K562 (cell line): ENCODE measurements around the gene GRWD1. TPM values are rescaled to one million over a fixed set of nuclear protein-coding genes. Genes with fewer than 3 reads are reported as not detected.

ENCODE experiments used
- BRD9 ChIP-seq: fragments of 450-650 bp; IDR thresholded peaks from 2 replicates; pipeline ENCODE4 v1.6.1; 2018; ENCODE audit warnings: low read depth; ENCODE audit not compliant: partially characterized antibody
- CHCHD3 ChIP-seq: fragments of 250-450 bp; sonication (Bioruptor Pico); IDR thresholded peaks from 2 replicates; pipeline ENCODE4 v2.1.2; 2022; ENCODE audit warnings: mild to moderate bottlenecking
- DACH1 ChIP-seq: fragments of 450-650 bp; IDR thresholded peaks from 2 replicates; pipeline ENCODE4 v1.6.1; 2018; ENCODE audit not compliant: partially characterized antibody
- E2F8 ChIP-seq: fragments of 450-650 bp; IDR thresholded peaks from 2 replicates; pipeline ENCODE4 v1.7.1; 2018; ENCODE audit warnings: mild to moderate bottlenecking, low read depth; ENCODE audit not compliant: partially characterized antibody
- HDAC2 ChIP-seq: fragments of 450-650 bp; IDR thresholded peaks from 2 replicates; pipeline ENCODE4 v1.6.1; 2016; ENCODE audit warnings: mild to moderate bottlenecking
- KDM1A ChIP-seq, 2 experiments: fragments of 450-650 bp; IDR thresholded peaks; 2 replicates each; pipeline ENCODE4 v1.6.1; 2016; ENCODE audit warnings: mild to moderate bottlenecking in 2 of 2
- MBD2 ChIP-seq: sonication (generic); IDR thresholded peaks from 2 replicates; pipeline ENCODE4 v1.6.1; 2016; ENCODE audit warnings: low read depth, borderline replicate concordance
- MYBL2 ChIP-seq, 2 experiments: fragments of 450-650 bp in 1 of 2; sonication (generic) in 1 of 2; formaldehyde crosslinking in 1 of 2; IDR thresholded peaks; 2 replicates each; pipeline versions ENCODE4 v1.6.1 to v1.8.1; 2017 to 2022; ENCODE audit warnings: borderline replicate concordance in 1 of 2, inconsistent platforms in 1 of 2, low read depth in 1 of 2, mild to moderate bottlenecking in 1 of 2, missing genetic modification reagents in 1 of 2, moderate library complexity in 1 of 2
- SREBF1 ChIP-seq: fragments of 150-350 bp; IDR thresholded peaks from 2 replicates; pipeline ENCODE4 v1.6.1; 2014; ENCODE audit warnings: antibody characterized with exemption, low read depth, low read length, borderline replicate concordance
- ZNF444 ChIP-seq: fragments of 250-450 bp; sonication (Bioruptor Pico); IDR thresholded peaks from 2 replicates; pipeline ENCODE4 v1.4.0; 2020; ENCODE audit warnings: mild to moderate bottlenecking, moderate library complexity
- ZNF780A ChIP-seq: fragments of 250-450 bp; sonication (Bioruptor Pico); IDR thresholded peaks from 2 replicates; pipeline ENCODE4 v1.5.0; 2021; ENCODE audit warnings: mild to moderate bottlenecking
- polyA plus RNA-seq, 8 experiments: library from polyadenylated mRNA; depleted of rRNA in 4 of 8; stranded (reverse) in 5 of 8; unstranded in 3 of 8; fragments of >200 nt; fragmentation: Nextera tagmentation in 2 of 8; fragmentation: Illumina TruSeq in 1 of 8; extraction: Ambion mirVana in 2 of 8; extraction: Trizol in 1 of 8; gene quantifications; 2 replicates each; pipeline versions ENCODE4 v1.2.1 to v1.2.3, GENCODE V29; 2011 to 2014; ENCODE audit warnings: inconsistent platforms in 1 of 8, missing spikeins in 1 of 8
- total RNA-seq, 7 experiments: library from RNA; depleted of rRNA in 6 of 7; stranded (reverse); fragments of >200 nt in 6 of 7; fragmentation: Illumina TruSeq in 2 of 7; extraction: Trizol in 2 of 7; gene quantifications; 2 replicates each; pipeline versions ENCODE4 v1.2.1 to v1.2.3, GENCODE V29; 2011 to 2021; ENCODE audit warnings: low replicate concordance in 1 of 7
- TF ChIP-seq, protein P1 (sequence below): sonication (generic); formaldehyde crosslinking; IDR thresholded peaks from 2 replicates; pipeline ENCODE4 v1.8.0; 2023; ENCODE audit warnings: mild to moderate bottlenecking, missing genetic modification reagents
- TF ChIP-seq, protein P2 (sequence below): fragments of 450-650 bp; IDR thresholded peaks from 2 replicates; pipeline ENCODE4 v1.6.1; 2014; ENCODE audit warnings: low read depth, mild to moderate bottlenecking, moderate library complexity, borderline replicate concordance
- TF ChIP-seq, protein P3 (sequence below): sonication (generic); formaldehyde crosslinking; IDR thresholded peaks from 2 replicates; pipeline ENCODE4 v1.8.1; 2023; ENCODE audit warnings: mild to moderate bottlenecking, missing genetic modification reagents
- TF ChIP-seq, protein P4 (sequence below): fragments of 450-650 bp; IDR thresholded peaks from 2 replicates; pipeline ENCODE4 v1.6.1; 2016; ENCODE audit warnings: borderline replicate concordance

The GRWD1 gene
- total and polyA plus RNA-seq, 9 of the 15 experiments (the other 6 are each of a cell fraction or from before 2014, with no cell fraction given): 1.5 to 87.2 (median 24.5) TPM

DNA sequence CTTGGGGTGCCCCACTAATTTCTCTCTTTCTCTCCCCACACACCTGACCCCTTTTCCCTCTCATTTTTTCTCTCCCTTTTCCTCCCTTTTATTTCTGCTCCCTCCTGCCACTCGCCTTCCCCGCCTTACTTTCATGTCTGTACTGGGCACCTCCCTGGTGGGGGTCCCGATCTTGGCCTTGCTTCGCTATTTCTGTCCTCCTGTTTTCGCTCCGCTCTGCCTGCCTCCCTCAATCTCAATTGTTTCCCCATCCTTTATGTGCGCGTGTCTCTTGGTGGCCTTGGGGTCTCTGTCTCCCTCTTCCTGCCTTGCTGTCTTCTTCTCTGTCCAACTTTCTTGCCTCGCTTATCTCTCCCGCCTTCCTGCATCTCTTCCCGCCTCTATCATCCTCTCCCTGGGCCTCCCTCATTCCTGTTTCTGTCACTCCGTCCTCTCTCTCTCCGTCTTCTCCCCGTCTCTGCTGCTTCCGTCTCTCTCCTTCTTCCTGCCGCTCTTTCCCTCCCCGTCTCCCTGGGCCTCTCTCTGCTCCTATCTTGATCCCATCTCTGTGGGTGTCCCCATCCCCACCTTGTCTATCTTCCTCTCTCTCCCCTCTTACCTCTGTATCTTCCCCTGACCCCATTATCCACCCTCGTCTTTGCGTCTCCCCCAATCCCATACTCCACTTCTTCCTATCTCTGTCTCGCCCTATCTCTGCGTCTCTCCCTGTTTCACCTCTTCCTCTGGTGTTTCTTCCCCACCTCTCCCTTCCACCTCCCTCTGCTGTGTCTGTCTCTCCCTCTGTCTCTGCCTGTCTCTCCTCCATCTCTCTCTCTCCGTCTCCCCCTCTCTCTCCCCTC is 48.3 kb upstream of the GRWD1 start (continued):
- TF ChIP-seq E2F8 (peak; percentile 36), MYBL2 (IDR thresholded peaks at IDR 0.05; ENCODE audit: low read depth) (no peak), MYBL2 (CRISPR knock-in tag; IDR thresholded peaks at IDR 0.05; ENCODE audit: borderline replicate concordance) (no peak), KDM1A (IDR thresholded peaks at IDR 0.05) (0 out of 4 replicates have a peak, but pooled peaks of 1 of the 2 experiments have one; percentile 6), HDAC2 (peak; percentile 71; the same call in 1 of the 2 replicates), MBD2 (no peak), ZNF780A (no peak), SREBF1 (no peak), CHCHD3 (no peak), BRD9 (peak; percentile 66), DACH1 (no peak), ZNF444 (CRISPR knock-in tag) (no peak)
- TF ChIP-seq, protein P1, sequence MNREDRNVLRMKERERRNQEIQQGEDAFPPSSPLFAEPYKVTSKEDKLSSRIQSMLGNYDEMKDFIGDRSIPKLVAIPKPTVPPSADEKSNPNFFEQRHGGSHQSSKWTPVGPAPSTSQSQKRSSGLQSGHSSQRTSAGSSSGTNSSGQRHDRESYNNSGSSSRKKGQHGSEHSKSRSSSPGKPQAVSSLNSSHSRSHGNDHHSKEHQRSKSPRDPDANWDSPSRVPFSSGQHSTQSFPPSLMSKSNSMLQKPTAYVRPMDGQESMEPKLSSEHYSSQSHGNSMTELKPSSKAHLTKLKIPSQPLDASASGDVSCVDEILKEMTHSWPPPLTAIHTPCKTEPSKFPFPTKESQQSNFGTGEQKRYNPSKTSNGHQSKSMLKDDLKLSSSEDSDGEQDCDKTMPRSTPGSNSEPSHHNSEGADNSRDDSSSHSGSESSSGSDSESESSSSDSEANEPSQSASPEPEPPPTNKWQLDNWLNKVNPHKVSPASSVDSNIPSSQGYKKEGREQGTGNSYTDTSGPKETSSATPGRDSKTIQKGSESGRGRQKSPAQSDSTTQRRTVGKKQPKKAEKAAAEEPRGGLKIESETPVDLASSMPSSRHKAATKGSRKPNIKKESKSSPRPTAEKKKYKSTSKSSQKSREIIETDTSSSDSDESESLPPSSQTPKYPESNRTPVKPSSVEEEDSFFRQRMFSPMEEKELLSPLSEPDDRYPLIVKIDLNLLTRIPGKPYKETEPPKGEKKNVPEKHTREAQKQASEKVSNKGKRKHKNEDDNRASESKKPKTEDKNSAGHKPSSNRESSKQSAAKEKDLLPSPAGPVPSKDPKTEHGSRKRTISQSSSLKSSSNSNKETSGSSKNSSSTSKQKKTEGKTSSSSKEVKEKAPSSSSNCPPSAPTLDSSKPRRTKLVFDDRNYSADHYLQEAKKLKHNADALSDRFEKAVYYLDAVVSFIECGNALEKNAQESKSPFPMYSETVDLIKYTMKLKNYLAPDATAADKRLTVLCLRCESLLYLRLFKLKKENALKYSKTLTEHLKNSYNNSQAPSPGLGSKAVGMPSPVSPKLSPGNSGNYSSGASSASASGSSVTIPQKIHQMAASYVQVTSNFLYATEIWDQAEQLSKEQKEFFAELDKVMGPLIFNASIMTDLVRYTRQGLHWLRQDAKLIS (CRISPR knock-in tag): no peak
- TF ChIP-seq, protein P2, sequence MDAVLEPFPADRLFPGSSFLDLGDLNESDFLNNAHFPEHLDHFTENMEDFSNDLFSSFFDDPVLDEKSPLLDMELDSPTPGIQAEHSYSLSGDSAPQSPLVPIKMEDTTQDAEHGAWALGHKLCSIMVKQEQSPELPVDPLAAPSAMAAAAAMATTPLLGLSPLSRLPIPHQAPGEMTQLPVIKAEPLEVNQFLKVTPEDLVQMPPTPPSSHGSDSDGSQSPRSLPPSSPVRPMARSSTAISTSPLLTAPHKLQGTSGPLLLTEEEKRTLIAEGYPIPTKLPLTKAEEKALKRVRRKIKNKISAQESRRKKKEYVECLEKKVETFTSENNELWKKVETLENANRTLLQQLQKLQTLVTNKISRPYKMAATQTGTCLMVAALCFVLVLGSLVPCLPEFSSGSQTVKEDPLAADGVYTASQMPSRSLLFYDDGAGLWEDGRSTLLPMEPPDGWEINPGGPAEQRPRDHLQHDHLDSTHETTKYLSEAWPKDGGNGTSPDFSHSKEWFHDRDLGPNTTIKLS: no peak
- TF ChIP-seq, protein P3, sequence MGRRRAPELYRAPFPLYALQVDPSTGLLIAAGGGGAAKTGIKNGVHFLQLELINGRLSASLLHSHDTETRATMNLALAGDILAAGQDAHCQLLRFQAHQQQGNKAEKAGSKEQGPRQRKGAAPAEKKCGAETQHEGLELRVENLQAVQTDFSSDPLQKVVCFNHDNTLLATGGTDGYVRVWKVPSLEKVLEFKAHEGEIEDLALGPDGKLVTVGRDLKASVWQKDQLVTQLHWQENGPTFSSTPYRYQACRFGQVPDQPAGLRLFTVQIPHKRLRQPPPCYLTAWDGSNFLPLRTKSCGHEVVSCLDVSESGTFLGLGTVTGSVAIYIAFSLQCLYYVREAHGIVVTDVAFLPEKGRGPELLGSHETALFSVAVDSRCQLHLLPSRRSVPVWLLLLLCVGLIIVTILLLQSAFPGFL: no peak
- TF ChIP-seq, protein P4, sequence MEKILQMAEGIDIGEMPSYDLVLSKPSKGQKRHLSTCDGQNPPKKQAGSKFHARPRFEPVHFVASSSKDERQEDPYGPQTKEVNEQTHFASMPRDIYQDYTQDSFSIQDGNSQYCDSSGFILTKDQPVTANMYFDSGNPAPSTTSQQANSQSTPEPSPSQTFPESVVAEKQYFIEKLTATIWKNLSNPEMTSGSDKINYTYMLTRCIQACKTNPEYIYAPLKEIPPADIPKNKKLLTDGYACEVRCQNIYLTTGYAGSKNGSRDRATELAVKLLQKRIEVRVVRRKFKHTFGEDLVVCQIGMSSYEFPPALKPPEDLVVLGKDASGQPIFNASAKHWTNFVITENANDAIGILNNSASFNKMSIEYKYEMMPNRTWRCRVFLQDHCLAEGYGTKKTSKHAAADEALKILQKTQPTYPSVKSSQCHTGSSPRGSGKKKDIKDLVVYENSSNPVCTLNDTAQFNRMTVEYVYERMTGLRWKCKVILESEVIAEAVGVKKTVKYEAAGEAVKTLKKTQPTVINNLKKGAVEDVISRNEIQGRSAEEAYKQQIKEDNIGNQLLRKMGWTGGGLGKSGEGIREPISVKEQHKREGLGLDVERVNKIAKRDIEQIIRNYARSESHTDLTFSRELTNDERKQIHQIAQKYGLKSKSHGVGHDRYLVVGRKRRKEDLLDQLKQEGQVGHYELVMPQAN: peak; percentile 83
